Inflammatory macrophage (primary cell): Measurements from ENCODE around the gene CSDE1.
A peak's percentile ranks its signal among the peaks of the same experiment; 100 is the strongest.
"Not testable (repeated sequence)": the region's sequence is repeated elsewhere in the genome, so short reads cannot be mapped to it uniquely, and the experiment has no call there.

Experiments
- DNase-seq, 2 donors: peaks; one replicate each; pipeline ENCODE4 v3.0.0-alpha.2; 2020 to 2022
- total RNA-seq, 18 experiments: gene quantifications; one replicate each; lab custom pipeline; 2026; ENCODE audit warnings: mixed read lengths in 6 of 18, inconsistent platforms in 2 of 18; lab: John Stamatoyannopoulos, UW

The CSDE1 gene
- 524 to 1,045 (median 797) reads per million in 18 experiments for total RNA-seq

DNA sequence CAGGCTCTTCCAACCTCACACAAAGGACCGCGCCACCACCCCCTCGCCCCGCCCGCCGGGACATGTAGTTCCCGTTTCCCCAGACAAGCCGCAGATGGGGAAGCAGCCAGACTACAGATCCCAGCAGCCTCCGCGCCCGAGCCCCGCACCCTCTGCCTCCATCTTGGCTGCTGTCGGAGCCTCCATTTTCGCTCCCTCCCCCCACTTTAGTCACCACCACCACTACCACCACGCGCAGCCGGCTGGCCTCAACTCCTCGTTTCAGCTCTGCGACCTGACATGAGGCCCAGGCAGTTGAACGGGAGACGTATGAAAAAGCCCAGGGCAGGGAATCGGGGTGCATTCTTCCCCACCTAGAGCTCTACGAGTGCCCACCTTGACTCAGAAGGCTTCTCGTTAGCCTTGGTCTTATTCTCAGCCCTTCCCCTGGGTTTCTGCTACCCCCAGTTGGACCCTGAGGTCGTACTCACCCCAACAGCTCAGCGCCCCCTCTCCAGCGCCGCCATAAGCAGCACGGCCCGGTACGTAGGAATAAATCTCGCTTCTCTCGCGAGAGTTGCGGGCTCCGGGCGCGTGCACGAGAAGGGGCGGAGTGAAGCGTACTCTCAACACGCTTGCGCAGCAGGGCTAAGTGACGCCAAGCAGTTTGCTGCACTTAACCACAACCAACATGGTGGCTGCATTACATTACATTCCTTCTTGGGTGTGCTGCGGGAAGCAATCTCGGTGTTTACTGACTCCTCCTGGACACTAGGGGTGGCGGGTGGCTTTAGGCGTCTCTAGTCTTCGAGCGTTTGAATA, at the start of gene CSDE1:
Gene CSDE1, minus strand, starts transcription at position 530 of the 801 bp plus-strand sequence. CDS start 18,094 bp downstream, outside the sequence.
- DNase-seq = peak; percentile 99

DNA sequence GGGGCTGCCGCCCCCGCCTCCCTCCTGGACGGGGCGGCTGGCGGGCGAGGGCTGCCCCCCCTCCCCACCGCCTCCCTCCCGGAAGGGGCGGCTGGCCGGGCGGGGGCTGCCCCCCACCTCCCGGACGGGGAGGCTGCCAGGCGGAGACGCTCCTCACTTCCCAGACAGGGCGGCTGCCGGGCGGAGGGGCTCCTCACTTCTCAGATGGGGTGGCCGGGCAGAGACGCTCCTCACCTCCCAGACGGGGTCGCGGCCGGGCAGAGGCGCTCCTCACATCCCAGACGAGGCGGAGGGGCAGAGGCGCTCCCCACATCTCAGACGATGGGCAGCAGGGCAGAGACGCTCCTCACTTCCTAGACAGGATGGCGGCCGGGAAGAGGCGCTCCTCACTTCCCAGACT, 46.7 kb upstream of the CSDE1 start:
- not testable (repeated sequence) for DNase-seq

DNA sequence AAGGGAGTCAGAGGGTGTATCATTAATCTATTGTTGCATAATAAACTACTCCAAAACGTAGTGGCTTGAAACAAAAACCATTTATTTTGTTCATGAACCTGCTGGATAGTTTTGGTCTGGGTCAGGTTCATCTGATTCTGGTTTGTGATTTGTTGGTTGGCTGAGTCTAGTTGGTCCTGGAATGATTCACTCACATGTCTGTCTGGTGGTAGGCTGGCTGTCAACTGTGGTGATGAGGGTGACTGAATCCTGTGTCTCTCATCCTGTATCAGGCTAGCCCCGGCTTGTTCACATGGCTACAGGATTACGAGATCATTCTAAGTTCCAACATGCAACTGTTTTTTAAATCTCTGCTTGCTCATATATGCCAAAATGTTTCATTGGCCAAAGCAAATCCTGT, 45.2 kb upstream of the CSDE1 start:
- DNase-seq = no peak

DNA sequence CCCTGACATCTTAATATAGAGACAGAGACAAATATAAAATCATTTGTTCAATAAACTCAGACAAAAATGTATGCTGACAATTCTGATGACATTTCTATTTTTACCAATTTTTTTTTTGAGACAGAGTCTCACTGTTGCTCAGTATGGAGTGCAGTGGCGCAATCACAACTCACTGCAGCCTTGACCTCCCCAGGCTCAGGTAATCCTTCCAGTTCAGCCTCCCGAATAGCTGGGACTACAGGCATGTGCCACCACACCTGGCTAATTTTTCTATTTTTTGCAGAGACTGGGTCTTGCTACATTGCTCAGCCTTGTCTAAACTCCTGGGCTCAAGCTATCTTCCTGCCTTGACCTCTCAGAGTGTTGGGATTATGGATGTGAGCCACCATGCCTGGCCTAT, 36.3 kb upstream of the CSDE1 start:
- no peak for DNase-seq

DNA sequence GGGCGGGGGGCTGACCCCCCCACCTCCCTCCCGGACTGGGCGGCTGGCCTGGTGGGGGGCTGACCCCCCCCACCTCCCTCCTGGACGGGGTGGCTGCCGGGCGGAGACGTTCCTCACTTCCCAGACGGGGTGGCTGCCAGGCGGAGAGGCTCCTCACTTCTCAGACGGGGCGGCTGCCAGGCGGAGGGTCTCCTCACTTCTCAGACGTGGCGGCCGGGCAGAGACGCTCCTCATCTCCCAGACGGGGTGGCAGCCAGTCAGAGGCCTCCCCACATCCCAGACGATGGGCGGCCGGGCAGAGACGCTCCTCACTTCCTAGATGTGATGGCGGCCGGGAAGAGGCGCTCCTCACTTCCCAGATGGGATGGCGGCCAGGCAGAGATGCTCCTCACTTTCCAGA, 32.8 kb upstream of the CSDE1 start:
- not testable (repeated sequence) for DNase-seq

DNA sequence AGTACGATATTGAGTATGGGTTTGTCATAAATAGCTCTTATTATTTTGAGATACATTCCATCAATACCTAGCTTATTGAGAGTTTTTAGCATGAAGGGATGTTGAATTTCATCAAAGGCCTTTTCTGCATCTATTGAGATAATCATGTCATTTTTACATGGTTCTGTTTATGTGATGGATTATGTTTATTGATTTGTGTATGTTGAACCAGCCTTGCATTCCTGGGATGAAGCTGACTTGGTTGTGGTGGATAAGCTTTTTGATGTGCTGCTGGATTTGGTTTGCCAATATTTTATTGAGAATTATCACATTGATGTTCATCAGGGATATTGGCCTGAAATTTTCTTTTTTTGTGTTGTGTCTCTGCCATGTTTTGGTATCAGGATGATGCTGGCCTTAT, 28.7 kb upstream of the CSDE1 start:
- DNase-seq = not testable (repeated sequence)

DNA sequence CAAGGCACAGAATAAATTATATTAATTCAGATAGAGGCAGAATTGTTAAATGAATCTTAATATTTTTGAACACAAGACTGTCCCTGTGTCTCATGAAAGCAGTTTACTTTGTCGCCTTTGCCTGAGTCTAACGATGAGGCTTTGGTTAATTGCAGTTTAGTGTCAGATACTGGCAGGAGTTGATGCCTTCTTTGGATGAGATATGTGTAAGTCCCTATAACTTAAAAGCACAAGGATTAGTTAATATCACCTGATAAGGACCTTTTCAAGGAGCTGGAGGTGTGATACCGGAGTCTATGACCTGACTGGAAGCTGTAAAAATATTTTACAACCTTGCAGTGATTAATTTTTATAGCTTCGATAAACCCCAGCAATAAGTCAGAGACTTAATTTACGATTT, 24.7 kb upstream of the CSDE1 start:
- DNase-seq = no peak

DNA sequence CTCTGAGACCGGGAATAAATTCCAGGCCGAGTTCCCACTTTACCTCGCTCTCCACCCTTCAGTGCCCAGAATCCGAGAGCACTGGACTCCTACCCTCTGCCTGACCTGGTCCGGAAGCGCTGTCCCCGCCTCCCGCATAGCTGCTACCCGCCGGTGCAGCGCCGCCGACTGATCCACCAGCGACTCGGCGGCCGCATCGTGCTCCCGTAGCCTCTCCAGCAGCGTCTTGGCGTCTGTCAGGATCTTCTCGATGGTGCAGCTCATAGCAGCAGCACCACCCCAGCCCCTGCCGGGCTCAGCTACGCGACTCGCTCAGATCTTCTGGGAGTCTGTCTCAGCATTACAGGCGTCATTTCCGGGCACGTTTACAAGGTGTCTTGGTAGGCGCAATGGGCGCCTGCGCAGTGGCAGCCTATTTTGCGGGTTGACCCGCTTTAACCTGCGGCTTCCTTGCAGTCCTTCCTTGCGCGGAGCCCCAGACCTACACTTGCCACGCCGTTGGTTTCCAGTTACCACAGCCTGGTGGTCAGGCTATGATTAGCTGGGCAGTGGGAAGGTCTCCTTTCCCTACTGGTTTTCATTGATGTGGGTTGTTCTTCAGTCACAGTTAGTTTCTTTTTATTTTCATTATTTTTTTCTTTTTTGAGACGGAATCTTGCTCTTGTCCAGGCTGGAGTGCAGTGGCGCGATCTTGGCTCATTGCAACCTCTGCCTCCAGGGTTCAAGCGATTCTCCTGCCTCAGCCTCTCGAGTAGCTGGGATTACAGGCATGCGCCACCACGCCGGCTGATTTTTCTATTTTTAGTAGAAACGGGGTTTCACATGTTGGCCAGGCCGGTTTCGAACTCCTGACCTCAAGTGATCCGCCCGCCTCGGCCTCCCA, 22.8 kb upstream of the CSDE1 start, which contains the start of gene SIKE1:
Gene SIKE1, minus strand, starts transcription at position 342 of the 883 bp plus-strand sequence. Its CDS starts 78 bp downstream, at position 264.
- peak; percentile 86 to 91 for DNase-seq

DNA sequence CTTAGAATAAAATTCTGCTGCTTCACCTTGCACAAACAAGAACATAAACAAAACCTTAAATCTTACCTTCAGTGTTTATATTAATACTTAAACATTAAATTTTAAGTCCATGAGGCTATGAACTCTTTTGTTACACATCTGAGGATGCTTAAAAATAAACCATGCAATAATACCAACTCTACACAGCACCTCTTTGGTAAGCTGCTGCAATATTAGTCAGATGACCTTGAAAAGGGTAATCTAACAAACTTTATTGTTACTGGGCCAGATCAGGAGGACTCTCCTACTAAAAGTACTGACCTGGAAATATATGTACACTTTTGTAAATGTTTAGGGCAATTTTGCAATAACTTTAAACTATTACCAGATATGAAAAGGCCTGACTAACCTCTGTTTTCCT, 21.9 kb upstream of the CSDE1 start:
- DNase-seq = no peak

DNA sequence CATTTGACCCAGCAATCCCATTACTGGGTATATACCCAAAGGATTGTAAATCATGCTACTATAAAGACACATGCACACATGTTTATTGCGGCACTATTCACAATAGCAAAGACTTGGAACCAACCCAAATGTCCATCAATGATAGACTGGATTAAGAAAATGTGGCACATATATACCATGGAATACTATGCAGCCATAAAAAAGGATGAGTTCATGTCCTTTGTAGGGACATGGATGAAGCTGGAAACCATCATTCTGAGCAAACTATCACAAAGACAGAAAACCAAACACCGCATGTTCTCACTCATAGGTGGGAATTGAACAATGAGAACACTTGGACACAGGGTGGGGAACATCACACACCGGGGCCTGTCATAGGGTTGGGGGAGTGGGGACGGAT, 18.9 kb upstream of the CSDE1 start:
- DNase-seq = not testable (repeated sequence)

DNA sequence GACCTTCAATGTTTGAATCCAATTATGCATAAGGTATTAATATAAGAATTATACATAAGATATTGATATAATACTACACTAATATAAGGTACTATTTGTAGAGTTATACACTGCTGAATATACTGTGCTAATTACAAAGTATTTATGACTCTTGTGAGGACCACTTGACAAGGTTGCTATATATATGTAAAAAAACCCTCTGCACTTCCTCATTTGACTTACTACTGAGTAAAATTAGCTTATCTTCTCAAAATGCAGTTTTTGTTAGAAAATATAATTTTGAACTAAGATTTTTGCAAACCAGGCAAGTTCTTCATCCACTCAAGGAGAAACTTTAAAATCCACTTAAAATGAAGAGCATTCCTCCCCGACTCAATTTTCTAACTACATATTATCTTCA, 14.2 kb upstream of the CSDE1 start:
- DNase-seq = no peak

DNA sequence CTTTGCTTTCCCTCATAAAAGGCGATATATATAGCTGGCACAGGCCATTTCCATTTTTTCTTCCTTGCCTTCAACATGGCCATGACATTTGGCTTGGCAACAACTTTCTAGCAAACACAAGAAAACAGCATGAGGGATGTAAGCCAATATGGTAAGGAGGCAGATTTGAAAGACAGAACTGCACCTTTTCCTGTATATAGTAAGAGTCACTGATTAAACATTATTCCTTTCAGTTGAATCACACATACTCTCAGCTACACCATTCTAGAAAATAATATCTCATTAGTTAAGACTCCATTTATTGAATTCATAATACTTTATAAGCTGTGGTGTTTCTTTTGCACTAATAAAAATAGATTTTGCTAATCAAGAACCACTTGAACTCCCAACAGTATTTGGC, 13.2 kb upstream of the CSDE1 start:
- DNase-seq = no peak

DNA sequence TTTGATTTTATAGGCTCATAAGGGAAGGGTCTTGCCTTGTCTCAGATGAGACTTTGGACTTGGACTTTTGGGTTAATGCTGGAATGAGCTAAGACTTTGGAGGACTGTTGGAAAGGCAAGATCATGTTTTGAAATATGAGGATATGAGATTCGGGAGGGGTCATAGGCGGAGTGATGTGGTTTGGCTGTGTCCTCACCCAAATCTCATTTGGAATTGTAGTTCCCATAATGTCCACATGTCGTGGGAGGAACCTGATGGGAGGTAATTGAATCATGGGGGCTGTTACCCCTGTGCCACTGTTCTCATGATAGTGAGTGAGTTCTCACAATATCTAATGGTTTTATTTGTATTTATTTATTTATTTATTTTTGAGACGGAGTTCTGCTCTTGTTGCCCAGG, 6.9 kb upstream of the CSDE1 start:
- DNase-seq = peak in 1 of 2 donors; percentile 15

DNA sequence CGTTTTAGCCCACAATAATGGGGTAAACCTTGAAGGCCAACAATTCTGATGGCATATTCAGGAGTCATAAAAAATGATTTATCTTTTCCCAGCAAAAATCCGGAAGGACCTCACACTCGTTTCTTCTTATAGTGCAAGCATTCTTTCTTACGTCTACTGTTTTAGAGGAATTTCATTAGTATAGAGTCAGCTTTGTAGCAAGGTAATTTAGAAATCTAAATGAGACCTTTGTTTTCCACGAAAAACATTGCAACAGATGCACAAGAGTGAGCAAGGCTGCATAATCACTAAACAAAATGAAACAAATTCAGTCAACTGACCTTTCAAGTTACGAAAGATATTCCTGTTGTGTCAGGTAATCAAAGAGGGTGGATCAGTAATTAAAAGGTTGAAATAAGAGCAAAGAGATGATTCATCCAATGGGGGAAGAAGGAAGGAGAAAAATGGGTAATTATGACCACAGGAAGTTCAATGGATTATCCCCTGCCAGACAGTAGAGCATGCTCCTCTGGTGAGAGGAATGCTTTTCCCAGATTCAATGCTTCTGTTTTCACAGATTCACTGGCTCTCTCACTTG, 560 bp upstream of the CSDE1 start:
- peak in 1 of 2 donors; percentile 3 for DNase-seq

DNA sequence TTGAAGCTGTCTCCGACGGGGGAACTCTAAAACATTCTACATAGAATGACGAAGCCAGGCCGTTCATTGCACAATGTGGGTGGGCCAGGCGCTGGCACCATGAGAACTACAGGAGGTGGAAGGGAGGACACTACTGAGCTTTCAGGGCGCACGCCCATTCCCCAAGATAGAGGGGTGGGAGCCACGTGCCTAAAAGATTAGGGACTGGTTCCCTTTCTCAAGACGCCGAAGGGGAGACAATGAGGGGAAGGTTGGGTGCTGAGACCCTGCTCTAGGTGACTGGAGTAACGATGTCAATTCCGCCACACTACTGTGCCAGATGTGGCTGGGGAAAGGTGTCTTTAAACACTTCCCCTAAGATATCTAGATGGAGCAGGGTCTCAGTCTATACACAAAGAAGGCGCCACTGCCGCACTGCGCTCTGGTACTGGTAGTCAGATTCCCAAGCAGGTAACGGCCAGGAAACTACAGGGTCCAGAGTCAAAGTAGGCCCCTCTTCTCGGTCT, 782 bp downstream of the CSDE1 start:
- DNase-seq = peak; percentile 64 to 68

DNA sequence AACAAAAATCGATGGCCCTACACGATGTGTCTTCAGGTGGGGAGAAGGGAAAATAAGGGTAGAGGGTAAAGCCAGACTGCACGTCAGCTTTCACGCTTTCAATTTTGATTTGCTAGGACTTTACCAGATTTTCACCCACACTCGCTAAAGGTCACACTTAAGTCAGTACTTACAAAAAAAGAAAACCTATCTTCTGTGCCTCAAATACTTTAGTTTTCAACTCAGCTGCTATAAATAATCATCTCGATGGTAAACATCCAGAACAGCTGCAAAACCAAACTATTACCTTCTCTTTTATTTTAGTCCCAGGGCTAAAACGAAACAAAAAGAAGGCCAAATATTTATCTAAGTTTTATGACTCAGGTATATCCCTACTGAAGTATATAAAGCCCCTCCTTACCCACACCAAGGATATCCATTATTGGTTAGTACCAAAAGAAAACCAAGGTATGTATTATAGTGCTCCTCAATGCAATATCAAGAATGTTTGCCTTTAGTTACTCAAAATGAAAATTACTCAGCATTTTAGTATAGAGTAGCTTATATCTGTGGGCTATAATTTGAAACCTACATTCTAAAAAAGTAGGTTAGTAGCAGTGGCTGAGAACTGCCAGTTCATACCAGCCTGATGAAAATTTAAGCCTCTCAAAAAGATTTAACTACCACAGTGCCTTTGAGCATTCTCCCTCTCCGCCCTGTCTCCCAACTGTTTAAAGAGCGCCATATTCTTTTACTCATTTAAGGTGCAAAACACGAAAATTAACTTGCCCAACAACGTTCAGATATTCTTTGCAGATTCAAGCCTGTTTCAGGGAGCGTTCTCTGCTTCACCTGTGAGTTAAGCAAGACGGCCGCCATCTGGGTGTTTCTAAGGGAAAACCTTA, 1.5 kb downstream of the CSDE1 start:
- no peak for DNase-seq

DNA sequence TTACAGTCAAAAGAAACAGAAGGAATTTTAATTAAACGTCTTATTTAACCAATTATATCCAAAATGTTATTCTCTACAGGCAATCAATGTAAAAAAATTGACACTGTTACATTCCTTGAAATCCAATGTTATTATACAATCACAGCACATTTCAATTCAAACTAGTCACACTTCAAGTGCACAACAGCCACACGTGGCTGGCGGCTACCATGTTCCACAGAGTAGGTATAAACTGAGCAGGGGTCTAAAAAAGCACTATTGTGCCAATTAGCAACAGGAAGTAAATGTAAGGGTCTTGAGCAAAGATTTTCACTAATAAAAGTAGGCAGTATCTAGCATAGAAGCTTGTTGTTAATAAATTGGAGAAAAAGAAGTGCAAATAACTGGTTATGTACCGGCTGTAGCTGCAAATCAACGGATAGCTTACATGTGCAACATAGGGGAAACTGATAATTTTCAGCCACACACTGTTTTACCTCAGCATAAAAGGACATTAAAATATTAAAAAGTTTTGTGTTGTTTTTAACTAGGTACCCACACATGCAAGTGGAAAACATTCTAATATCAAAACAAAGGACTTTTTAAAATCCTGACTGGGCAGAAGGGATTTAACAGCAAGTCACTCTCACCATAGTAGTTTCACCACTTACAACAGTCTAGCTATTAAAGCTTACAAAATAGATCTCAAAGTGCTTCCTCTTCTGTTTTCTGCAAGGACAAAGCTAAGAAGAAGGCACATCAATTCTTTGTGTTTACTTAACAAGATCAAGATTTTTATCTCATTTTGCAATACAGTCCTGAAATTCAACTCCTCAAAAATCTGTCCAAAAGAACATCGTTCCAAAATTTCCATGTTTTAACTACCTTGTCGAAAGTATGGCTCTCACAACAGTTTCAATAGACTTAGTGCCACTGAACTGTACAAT, 2.5 kb downstream of the CSDE1 start:
- peak; percentile 39 to 68 for DNase-seq

DNA sequence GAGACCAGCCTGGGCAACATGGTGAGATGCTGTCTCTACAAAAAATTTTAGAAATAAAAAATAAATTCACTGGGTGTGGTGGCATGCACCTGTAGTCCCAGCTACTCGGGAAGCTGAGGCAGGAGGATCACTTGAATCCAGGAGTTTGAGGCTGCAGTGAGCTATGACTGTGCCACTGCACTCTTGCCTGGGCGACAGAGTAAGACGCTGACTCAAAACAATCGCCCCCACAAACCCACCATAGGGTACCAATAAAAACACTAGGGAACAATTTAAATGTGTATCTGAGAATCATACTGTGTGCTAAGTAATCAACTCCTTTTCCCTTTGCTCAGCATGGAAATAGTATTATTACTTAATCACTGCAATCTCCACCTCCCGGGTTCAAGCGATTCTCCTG, 4.1 kb downstream of the CSDE1 start:
- DNase-seq = not testable (repeated sequence)

DNA sequence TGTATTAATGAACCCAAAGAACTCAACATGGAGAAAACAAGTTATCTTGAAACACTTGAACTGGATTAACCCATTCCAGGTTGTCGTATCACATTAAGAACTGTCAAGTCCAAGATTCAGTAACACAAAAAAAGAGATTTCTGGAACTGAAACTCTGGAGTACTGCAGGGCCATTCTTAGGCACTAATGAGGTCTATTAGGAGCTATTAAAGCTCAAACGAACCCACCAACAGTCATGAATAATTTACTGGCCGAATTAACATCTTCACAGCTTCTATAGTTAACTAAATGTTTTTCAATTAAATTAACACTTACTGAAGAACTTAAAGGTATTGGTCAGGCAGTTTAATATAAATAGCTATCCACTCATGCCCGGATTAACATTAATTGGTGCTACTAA, 4.6 kb downstream of the CSDE1 start:
- no peak for DNase-seq

DNA sequence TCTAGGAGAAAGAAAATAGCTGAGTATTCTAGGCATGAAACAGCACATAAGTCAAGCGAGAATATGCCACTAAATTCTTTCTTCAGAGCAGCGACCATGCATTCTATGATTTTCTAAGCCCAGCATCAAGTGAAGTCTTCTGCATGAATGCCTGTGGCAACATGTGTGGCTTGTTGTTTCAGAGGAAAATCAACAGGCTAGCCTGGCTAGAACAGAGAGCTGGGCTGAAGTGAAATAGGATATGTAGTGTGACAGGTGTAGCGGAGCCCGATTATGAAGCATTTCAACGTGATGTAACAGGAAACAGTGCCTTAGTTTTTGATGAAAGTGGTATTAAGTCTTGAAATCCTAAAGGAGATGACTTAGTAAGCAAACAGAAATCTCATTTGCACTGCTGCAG, 7.0 kb downstream of the CSDE1 start:
- DNase-seq = no peak

DNA sequence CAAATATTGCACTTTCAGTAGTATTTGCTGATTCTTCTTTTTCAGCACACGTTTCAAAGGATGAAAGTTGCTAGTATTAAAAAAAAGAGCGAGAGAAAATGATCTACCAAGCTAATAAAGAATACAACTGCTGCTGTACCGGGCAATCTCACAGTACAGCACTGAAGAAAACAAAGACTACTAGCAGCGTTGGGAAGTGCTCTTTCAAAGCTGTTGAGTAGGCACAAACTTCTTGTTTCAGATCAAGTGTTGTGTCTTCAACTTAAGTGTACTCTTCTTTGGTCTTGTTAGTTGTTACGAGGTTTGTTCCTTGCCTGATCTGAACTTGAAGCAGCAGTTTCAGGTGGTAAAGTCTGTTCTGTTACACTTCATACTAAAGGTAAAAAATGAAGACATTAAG, 7.9 kb downstream of the CSDE1 start:
- no peak for DNase-seq
